ENCODE results near the gene CTAG1A. TPM values are rescaled to one million over a fixed set of nuclear protein-coding genes. Genes with fewer than 3 reads are reported as not detected.
"Not testable (repeated sequence)": the region's sequence is repeated elsewhere in the genome, so short reads cannot be mapped to it uniquely, and the experiment has no call there.

The CTAG1A gene
- total RNA-seq (not detected), polyA plus RNA-seq (not detected)
- long read RNA-seq, donor 1, result 0 reads
- long read RNA-seq, donor 2, result 0 reads
- long read RNA-seq, donor 3, result 0 reads
- long read RNA-seq, donor 4, result 0 reads

- H3K27ac ChIP-seq (ENCODE audit: low read length); DNase-seq; H3K27me3 ChIP-seq (ENCODE audit: control insufficient read depth, insufficient read depth); intact Hi-C loops (cut with DNase I); H3K4me1 ChIP-seq (ENCODE audit: control insufficient read depth, insufficient read depth, low read length); H3K4me3 ChIP-seq (ENCODE audit: low read length); H3K9me3 ChIP-seq (ENCODE audit: control insufficient read depth, low read length): not testable (repeated sequence)
- no CpG with 5 or more reads among the region's 39 CpGs for WGBS
- ATAC-seq, result peak in 1 of 2 donors; percentile 41
Observed at GRCh38 chrX:154584585-154585183, at the start of gene CTAG1A. Gene CTAG1A (plus strand): TSS chrX:154585133. CDS start chrX:154585207, 74 bp downstream.

- Histone ChIP-seq H3K27ac (ENCODE audit: low read length) (no peak overlapping the region), H3K27me3 (ENCODE audit: control insufficient read depth, insufficient read depth) (no peaks in the 10 kb centered on the region), H3K9me3 (ENCODE audit: control insufficient read depth, low read length) (no peaks in the 10 kb centered on the region), H3K4me1 (ENCODE audit: control insufficient read depth, insufficient read depth, low read length) (no peaks in the 10 kb centered on the region), H3K4me3 (ENCODE audit: low read length) (no peak overlapping the region)
- ATAC-seq (no peak), DNase-seq (no peak)
- WGBS, result 91% methylated on average over 9 of the region's 9 CpGs
- intact Hi-C loops (cut with DNase I), result no loop called here
Observed at GRCh38 chrX:154535892-154536291, 49.0 kb upstream of the CTAG1A start.

- intact Hi-C loops (cut with DNase I), result no loop called here
Observed at GRCh38 chrX:154539077-154539476, 45.9 kb upstream of the CTAG1A start.

GRCh38 chrX:154540365-154540764 lies 44.6 kb upstream of the CTAG1A start:
- 86% methylated on average over 7 of the region's 7 CpGs for WGBS
- H3K9me3 ChIP-seq (ENCODE audit: control insufficient read depth, low read length); H3K27me3 ChIP-seq (ENCODE audit: control insufficient read depth, insufficient read depth); intact Hi-C loops (cut with DNase I); ATAC-seq; DNase-seq; H3K27ac ChIP-seq (ENCODE audit: low read length); H3K4me3 ChIP-seq (ENCODE audit: low read length): not testable (repeated sequence)
- peaks cover 13% of the 10 kb centered on the region for H3K4me1 ChIP-seq (ENCODE audit: control insufficient read depth, insufficient read depth, low read length)

More at GRCh38 chrX:154539077-154539476, 45.9 kb upstream of the CTAG1A start:
- no peak overlapping the region for H3K27ac ChIP-seq (ENCODE audit: low read length)
- H3K9me3 ChIP-seq (ENCODE audit: control insufficient read depth, low read length), result no peaks in the 10 kb centered on the region
- 75% methylated on average over 8 of the region's 8 CpGs for WGBS
- H3K27me3 ChIP-seq (ENCODE audit: control insufficient read depth, insufficient read depth), result no peaks in the 10 kb centered on the region
- H3K4me1 ChIP-seq (ENCODE audit: control insufficient read depth, insufficient read depth, low read length), result peaks cover 13% of the 10 kb centered on the region
- H3K4me3 ChIP-seq (ENCODE audit: low read length), result no peak overlapping the region
- no peak for ATAC-seq
- DNase-seq, result no peak

GRCh38 chrX:154540897-154541535 lies 43.9 kb upstream of the CTAG1A start:
- DNase-seq, result peak in 1 of 3 donors; percentile 51

GRCh38 chrX:154541589-154541895 lies 43.4 kb upstream of the CTAG1A start:
- ATAC-seq (no peak), DNase-seq (no peak)
- peak overlapping the region; percentile 57 for H3K27ac ChIP-seq (ENCODE audit: low read length)
- intact Hi-C loops (cut with DNase I), result no loop called here
- H3K4me3 ChIP-seq (ENCODE audit: low read length), result no peak overlapping the region
- no peaks in the 10 kb centered on the region for H3K27me3 ChIP-seq (ENCODE audit: control insufficient read depth, insufficient read depth)
- 49% methylated on average over 5 of the region's 5 CpGs for WGBS
- H3K9me3 ChIP-seq (ENCODE audit: control insufficient read depth, low read length), result no peaks in the 10 kb centered on the region
- peaks cover 13% of the 10 kb centered on the region for H3K4me1 ChIP-seq (ENCODE audit: control insufficient read depth, insufficient read depth, low read length)

More at GRCh38 chrX:154540897-154541535, 43.9 kb upstream of the CTAG1A start:
- no peaks in the 10 kb centered on the region for H3K9me3 ChIP-seq (ENCODE audit: control insufficient read depth, low read length)
- intact Hi-C loops (cut with DNase I), result no loop called here
- WGBS, result 87% methylated on average over 19 of the region's 19 CpGs
- H3K27me3 ChIP-seq (ENCODE audit: control insufficient read depth, insufficient read depth), result no peaks in the 10 kb centered on the region
- ATAC-seq, result peak; percentile 6 to 20
- no peak overlapping the region for H3K4me3 ChIP-seq (ENCODE audit: low read length)
- H3K27ac ChIP-seq (ENCODE audit: low read length), result peak overlapping the region; percentile 57
- H3K4me1 ChIP-seq (ENCODE audit: control insufficient read depth, insufficient read depth, low read length), result peaks cover 13% of the 10 kb centered on the region

GRCh38 chrX:154541896-154542722 lies 42.8 kb upstream of the CTAG1A start:
- Histone ChIP-seq H3K4me1 (ENCODE audit: control insufficient read depth, insufficient read depth, low read length) (peaks cover 13% of the 10 kb centered on the region), H3K9me3 (ENCODE audit: control insufficient read depth, low read length) (no peaks in the 10 kb centered on the region), H3K27ac (ENCODE audit: low read length) (peak overlapping the region; percentile 82), H3K4me3 (ENCODE audit: low read length) (no peak overlapping the region), H3K27me3 (ENCODE audit: control insufficient read depth, insufficient read depth) (no peaks in the 10 kb centered on the region)
- DNase-seq (peak; percentile 90 to 92 (median 90)), ATAC-seq (peak; percentile 78 to 81)
- intact Hi-C loops (cut with DNase I), result no loop called here
- WGBS, result 35% methylated on average over 12 of the region's 12 CpGs

- Histone ChIP-seq H3K4me1 (ENCODE audit: control insufficient read depth, insufficient read depth, low read length) (peaks cover 13% of the 10 kb centered on the region), H3K9me3 (ENCODE audit: control insufficient read depth, low read length) (no peaks in the 10 kb centered on the region), H3K27me3 (ENCODE audit: control insufficient read depth, insufficient read depth) (no peaks in the 10 kb centered on the region), H3K27ac (ENCODE audit: low read length) (peak overlapping the region; percentile 82), H3K4me3 (ENCODE audit: low read length) (no peak overlapping the region)
- intact Hi-C loops (cut with DNase I), result no loop called here
- WGBS, result 68% methylated on average over 20 of the region's 20 CpGs
- peak in 1 of 3 donors; percentile 62 for DNase-seq
- no peak for ATAC-seq
Observed at GRCh38 chrX:154542723-154543424, 42.1 kb upstream of the CTAG1A start.

GRCh38 chrX:154545673-154546274 lies 39.2 kb upstream of the CTAG1A start:
- peak in 1 of 3 donors; percentile 23 for DNase-seq
- ATAC-seq, result no peak
- Histone ChIP-seq H3K4me3 (ENCODE audit: low read length) (peak overlapping the region; percentile 58), H3K9me3 (ENCODE audit: control insufficient read depth, low read length) (no peaks in the 10 kb centered on the region), H3K27me3 (ENCODE audit: control insufficient read depth, insufficient read depth) (no peaks in the 10 kb centered on the region), H3K27ac (ENCODE audit: low read length) (no peak overlapping the region), H3K4me1 (ENCODE audit: control insufficient read depth, insufficient read depth, low read length) (peaks cover 13% of the 10 kb centered on the region)
- intact Hi-C loops (cut with DNase I), result no loop called here
- WGBS, result 95% methylated on average over 17 of the region's 17 CpGs

All from right cardiac atrium (tissue), 5 donors.